ENCODE measurements around the gene EBF4.

DNA sequence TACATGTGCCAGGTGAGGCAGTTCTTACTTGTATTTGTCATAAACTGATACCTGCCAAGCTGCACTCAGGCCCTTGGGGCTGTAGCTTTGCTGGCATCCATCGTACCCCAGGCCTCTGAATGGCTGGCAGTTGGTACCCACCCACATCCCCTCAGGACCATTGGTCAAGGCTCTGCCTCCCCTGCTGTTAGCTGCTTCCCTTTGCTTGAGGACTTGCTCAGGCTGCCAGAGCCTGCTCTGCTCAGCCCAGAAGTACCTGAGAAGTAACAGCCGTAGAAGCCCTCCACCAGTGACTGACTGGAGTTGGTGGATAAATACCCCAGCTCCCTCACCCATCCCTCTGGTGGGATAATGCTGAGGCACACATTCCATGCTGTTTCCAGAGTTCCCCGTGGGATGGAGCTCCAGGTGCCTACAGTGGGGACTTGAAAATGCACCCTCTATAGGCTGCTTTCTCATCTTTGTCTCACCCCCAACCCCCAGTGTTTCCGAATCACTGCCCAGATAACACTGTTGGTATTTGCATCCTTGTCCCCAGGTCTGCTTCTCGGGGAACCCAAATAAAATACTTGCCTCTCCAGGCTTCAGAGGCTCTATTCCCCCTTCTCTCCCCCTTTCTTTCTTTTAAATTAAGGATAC lies 7.3 kb downstream of the EBF4 start:
- TF ChIP-seq, protein P1, sequence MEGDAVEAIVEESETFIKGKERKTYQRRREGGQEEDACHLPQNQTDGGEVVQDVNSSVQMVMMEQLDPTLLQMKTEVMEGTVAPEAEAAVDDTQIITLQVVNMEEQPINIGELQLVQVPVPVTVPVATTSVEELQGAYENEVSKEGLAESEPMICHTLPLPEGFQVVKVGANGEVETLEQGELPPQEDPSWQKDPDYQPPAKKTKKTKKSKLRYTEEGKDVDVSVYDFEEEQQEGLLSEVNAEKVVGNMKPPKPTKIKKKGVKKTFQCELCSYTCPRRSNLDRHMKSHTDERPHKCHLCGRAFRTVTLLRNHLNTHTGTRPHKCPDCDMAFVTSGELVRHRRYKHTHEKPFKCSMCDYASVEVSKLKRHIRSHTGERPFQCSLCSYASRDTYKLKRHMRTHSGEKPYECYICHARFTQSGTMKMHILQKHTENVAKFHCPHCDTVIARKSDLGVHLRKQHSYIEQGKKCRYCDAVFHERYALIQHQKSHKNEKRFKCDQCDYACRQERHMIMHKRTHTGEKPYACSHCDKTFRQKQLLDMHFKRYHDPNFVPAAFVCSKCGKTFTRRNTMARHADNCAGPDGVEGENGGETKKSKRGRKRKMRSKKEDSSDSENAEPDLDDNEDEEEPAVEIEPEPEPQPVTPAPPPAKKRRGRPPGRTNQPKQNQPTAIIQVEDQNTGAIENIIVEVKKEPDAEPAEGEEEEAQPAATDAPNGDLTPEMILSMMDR (IDR thresholded peaks at IDR 0.05): no peak
- TF ChIP-seq EZH2 (IDR thresholded peaks at IDR 0.05; ENCODE audit: borderline replicate concordance, insufficient read depth, low read depth, low read length, poor library complexity, severe bottlenecking): no peak
